CD14-positive monocyte (primary cell): ENCODE results near the gene PNN. TPM values are rescaled to one million over a fixed set of nuclear protein-coding genes. Genes with fewer than 3 reads are reported as not detected.

Source experiments
- DNase-seq, 3 donors: peaks; one replicate each; pipeline ENCODE4 v3.0.0-alpha.2; 2011 to 2022
- H2AFZ ChIP-seq: 2 replicates; pipeline ENCODE4 v1.6.0; 2012; ENCODE audit warnings: mild to moderate bottlenecking, low read depth, low read length, inconsistent platforms; ENCODE audit not compliant: insufficient read depth, poor library complexity, severe bottlenecking
- H3K27ac ChIP-seq, 2 donors: 1 replicate in 1 of 2; 2 replicates in 1 of 2; pipeline ENCODE4 v1.5.1; 2012 to 2013; ENCODE audit warnings: low read length in 2 of 2, control low read depth in 1 of 2, inconsistent platforms in 1 of 2, low read depth in 1 of 2, mild to moderate bottlenecking in 1 of 2
- H3K27me3 ChIP-seq, 2 donors: one replicate each; pipeline versions ENCODE4 v1.6.0 to v1.6.1; 2011 to 2013; ENCODE audit warnings: low read length in 2 of 2; ENCODE audit not compliant: control insufficient read depth in 2 of 2, insufficient read depth in 2 of 2
- H3K36me3 ChIP-seq, 2 donors: replicated peaks in 1 of 2; 1 replicate in 1 of 2; 2 replicates in 1 of 2; pipeline versions ENCODE4 v1.5.1 to v1.6.1; 2012 to 2013; ENCODE audit warnings: low read length in 2 of 2, control low read depth in 1 of 2, inconsistent platforms in 1 of 2, mild to moderate bottlenecking in 1 of 2; ENCODE audit not compliant: insufficient read depth in 2 of 2, control insufficient read depth in 1 of 2
- H3K4me1 ChIP-seq, 2 donors: 1 replicate in 1 of 2; 2 replicates in 1 of 2; pipeline versions ENCODE4 v1.5.1 to v1.6.1; 2012 to 2013; ENCODE audit warnings: low read length in 2 of 2, control low read depth in 1 of 2, inconsistent platforms in 1 of 2, mild to moderate bottlenecking in 1 of 2, moderate library complexity in 1 of 2; ENCODE audit not compliant: insufficient read depth in 2 of 2, control insufficient read depth in 1 of 2
- H3K4me2 ChIP-seq: replicated peaks from 2 replicates; pipeline ENCODE3; 2012; ENCODE audit warnings: low read length, moderate library complexity, mild to moderate bottlenecking; ENCODE audit not compliant: poor library complexity, severe bottlenecking; ENCODE audit errors: extremely low read depth
- H3K4me3 ChIP-seq, 3 experiments: fragments of 200-600 bp in 1 of 3; sonication (generic) in 1 of 3; replicated peaks in 1 of 3; 1 replicate in 2 of 3; 2 replicates in 1 of 3; pipeline ENCODE4 v1.5.1; 2011 to 2013; ENCODE audit warnings: low read length in 3 of 3, mild to moderate bottlenecking in 3 of 3, control low read depth in 2 of 3, low read depth in 2 of 3, inconsistent platforms in 1 of 3, moderate library complexity in 1 of 3
- H3K79me2 ChIP-seq: 2 replicates; pipeline ENCODE4 v1.6.0; 2012; ENCODE audit warnings: mild to moderate bottlenecking, control low read depth, inconsistent platforms, low read length, moderate library complexity; ENCODE audit not compliant: insufficient read depth
- H3K9ac ChIP-seq: 2 replicates; pipeline ENCODE4 v1.6.0; 2017; ENCODE audit warnings: low read length, mild to moderate bottlenecking; ENCODE audit not compliant: insufficient read depth, poor library complexity, severe bottlenecking
- H3K9me3 ChIP-seq, 2 donors: replicated peaks in 1 of 2; 1 replicate in 1 of 2; 2 replicates in 1 of 2; pipeline versions ENCODE4 v1.5.1 to v1.6.1; 2012 to 2013; ENCODE audit warnings: low read length in 2 of 2, control low read depth in 1 of 2; ENCODE audit not compliant: control insufficient read depth in 1 of 2, insufficient read depth in 1 of 2
- H4K20me1 ChIP-seq: 2 replicates; pipeline ENCODE4 v1.6.0; 2012; ENCODE audit warnings: mild to moderate bottlenecking, low read length, control low read depth, moderate library complexity; ENCODE audit not compliant: insufficient read depth
- H3K27ac Mint-ChIP-seq, 7 donors: one replicate each; pipeline ENCODE4 v1.8.0; 2020; ENCODE audit warnings: mild to moderate bottlenecking in 7 of 7, mixed read lengths in 7 of 7, moderate library complexity in 6 of 7, inconsistent platforms in 2 of 7
- H3K27me3 Mint-ChIP-seq, 3 donors: one replicate each; pipeline ENCODE4 v1.8.0; 2021 to 2022; ENCODE audit warnings: low read depth in 3 of 3, mild to moderate bottlenecking in 3 of 3, mixed read lengths in 3 of 3, moderate library complexity in 3 of 3, inconsistent platforms in 1 of 3
- H3K36me3 Mint-ChIP-seq, 2 donors: one replicate each; pipeline ENCODE4 v1.8.0; 2020; ENCODE audit warnings: mixed read lengths in 2 of 2, inconsistent platforms in 1 of 2, mild to moderate bottlenecking in 1 of 2
- H3K4me1 Mint-ChIP-seq: one replicate; pipeline ENCODE4 v1.8.0; 2020; ENCODE audit warnings: mild to moderate bottlenecking, mixed read lengths
- H3K4me3 Mint-ChIP-seq, 2 donors: one replicate each; pipeline ENCODE4 v1.8.0; 2020; ENCODE audit warnings: mild to moderate bottlenecking in 2 of 2, mixed read lengths in 2 of 2, moderate library complexity in 1 of 2
- H3K9me3 Mint-ChIP-seq, 7 donors: one replicate each; pipeline ENCODE4 v1.8.0; 2020 to 2022; ENCODE audit warnings: mixed read lengths in 7 of 7, mild to moderate bottlenecking in 6 of 7, moderate library complexity in 6 of 7, inconsistent platforms in 2 of 7
- whole genome bisulfite sequencing: methylation state at CpG from one replicate; pipeline ENCODE4 v1.1.5; 2013; ENCODE audit warnings: missing lambda C conversion rate; ENCODE audit not compliant: insufficient coverage; 5-methylcytosine and 5-hydroxymethylcytosine counted together
- intact Hi-C, 2 donors: fragments of 100-400 bp; cut with micrococcal nuclease; formaldehyde crosslinking; loops; one replicate each; pipeline versions ENCODE4 v1.15.0 to v1.15.1; 2023
- polyA plus RNA-seq, 3 donors: library from polyadenylated mRNA; depleted of rRNA in 1 of 3; unstranded in 2 of 3; stranded (reverse) in 1 of 3; fragments of 300-500 nt in 2 of 3; fragments of >200 nt in 1 of 3; fragmentation: Illumina TruSeq in 2 of 3; gene quantifications; 1 replicate in 2 of 3; 2 replicates in 1 of 3; pipeline ENCODE4 v1.2.3, GENCODE V29; 2012 to 2021
- TF ChIP-seq, protein P1 (sequence below): fragments of 200-600 bp; IDR thresholded peaks from one replicate; pipeline ENCODE4 v1.8.0; 2022; ENCODE audit warnings: antibody characterized with exemption, mild to moderate bottlenecking

Gene PNN
- polyA plus RNA-seq, 3 donors: 4.7 to 34.9 (median 9.0) TPM

DNA sequence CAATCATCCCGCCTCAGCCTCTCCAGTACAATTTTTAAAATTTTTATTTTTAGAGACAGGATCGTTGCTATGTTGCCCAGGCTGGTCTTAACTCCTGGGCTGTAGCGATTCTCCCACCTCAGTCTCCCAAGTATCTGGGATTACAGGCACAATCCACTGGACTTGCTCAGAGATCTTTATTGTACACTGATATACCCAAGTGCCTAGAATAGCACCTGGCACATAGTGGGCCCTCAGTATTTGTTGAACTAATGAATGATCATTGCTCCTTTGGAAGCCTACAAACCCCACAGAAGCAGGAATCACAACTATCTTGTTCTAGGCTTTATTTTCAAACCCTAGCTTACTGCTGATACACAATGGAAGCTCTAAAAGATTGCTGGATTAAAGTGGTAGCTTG, 1.9 kb upstream of the PNN start:
- H3K27ac Mint-ChIP-seq: no peak overlapping the region
- H3K9me3 ChIP-seq: no peaks in the 10 kb centered on the region
- no peaks in the 10 kb centered on the region for H3K27me3 Mint-ChIP-seq
- H3K4me2 ChIP-seq: no peak overlapping the region
- H3K9me3 Mint-ChIP-seq: no peaks in the 10 kb centered on the region
- peaks cover 31% of the 10 kb centered on the region for H3K4me1 Mint-ChIP-seq
- no peak for DNase-seq
- no peak overlapping the region for H3K9ac ChIP-seq
- H2AFZ ChIP-seq: no peak overlapping the region
- peaks cover 19 to 21% of the 10 kb centered on the region in 2 donors for H3K36me3 ChIP-seq
- H3K79me2 ChIP-seq: peaks cover 48% of the 10 kb centered on the region
- no peak overlapping the region for H3K4me3 Mint-ChIP-seq
- peaks cover 30 to 42% of the 10 kb centered on the region in 2 donors for H3K4me1 ChIP-seq
- TF ChIP-seq, protein P1, sequence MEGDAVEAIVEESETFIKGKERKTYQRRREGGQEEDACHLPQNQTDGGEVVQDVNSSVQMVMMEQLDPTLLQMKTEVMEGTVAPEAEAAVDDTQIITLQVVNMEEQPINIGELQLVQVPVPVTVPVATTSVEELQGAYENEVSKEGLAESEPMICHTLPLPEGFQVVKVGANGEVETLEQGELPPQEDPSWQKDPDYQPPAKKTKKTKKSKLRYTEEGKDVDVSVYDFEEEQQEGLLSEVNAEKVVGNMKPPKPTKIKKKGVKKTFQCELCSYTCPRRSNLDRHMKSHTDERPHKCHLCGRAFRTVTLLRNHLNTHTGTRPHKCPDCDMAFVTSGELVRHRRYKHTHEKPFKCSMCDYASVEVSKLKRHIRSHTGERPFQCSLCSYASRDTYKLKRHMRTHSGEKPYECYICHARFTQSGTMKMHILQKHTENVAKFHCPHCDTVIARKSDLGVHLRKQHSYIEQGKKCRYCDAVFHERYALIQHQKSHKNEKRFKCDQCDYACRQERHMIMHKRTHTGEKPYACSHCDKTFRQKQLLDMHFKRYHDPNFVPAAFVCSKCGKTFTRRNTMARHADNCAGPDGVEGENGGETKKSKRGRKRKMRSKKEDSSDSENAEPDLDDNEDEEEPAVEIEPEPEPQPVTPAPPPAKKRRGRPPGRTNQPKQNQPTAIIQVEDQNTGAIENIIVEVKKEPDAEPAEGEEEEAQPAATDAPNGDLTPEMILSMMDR: no peak
- peaks cover 18% of the 10 kb centered on the region for H4K20me1 ChIP-seq
- intact Hi-C loops: loop anchor here in 1 of 2 donors (5.0 kb wide), 2 partner anchors 71 to 259 kb away; partner anchors contain the start of genes FBXO33 and SEC23A
- no peaks in the 10 kb centered on the region for H3K27me3 ChIP-seq
- H3K36me3 Mint-ChIP-seq: peaks cover under 1 to 19% of the 10 kb centered on the region in 2 donors
- H3K27ac ChIP-seq: no peak overlapping the region
- no peak overlapping the region for H3K4me3 ChIP-seq
- 100% methylated on average over 1 of the region's 3 CpGs for WGBS

DNA sequence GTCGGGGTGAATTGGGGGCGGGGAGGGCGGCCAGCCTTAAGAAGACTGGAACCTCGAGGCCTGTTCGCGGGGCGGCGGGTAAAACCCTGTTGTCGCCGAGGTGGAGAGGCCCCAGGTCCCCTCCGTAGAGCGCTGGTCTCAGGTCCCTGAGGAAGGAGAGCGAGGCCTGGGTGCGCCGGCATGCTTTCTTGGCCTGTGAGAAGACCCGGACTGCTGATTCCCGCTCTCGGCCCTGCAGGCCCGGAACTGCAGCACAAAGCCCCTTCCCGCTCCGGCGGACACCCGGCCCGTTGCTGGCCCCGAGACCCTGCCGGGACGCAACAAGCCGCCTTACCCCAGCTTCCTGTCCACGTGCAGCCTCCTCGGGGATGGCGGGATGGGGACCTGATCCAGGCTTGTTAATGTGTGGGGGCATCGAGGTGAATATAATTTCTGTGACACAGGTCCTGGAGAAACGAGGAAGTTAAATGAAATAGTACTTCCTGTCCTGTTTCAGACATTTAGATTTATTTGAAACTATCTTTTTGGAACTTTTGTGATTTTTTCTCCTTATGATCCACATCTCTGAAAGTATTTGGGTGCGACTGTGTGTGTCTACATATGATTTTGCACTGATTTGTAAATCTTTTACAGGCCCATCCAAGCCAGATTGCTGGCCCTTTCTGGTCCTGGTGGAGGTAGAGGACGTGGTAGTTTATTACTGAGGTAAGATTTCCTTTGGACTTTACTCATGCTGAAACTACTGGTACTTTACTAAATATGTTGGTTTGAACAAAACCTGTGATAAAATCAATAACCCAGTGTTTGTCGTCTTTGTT, 600 bp downstream of the PNN start:
- Mint-ChIP-seq H3K27me3 (no peaks in the 10 kb centered on the region), H3K27ac (peak overlapping the region; percentile 96 to 100 (median 99)), H3K36me3 (peaks cover 0 to 27% of the 10 kb centered on the region in 2 donors), H3K4me1 (peaks cover 17% of the 10 kb centered on the region), H3K4me3 (peak overlapping the region; percentile 99 to 100), H3K9me3 (no peaks in the 10 kb centered on the region)
- Histone ChIP-seq H2AFZ (peak overlapping the region; percentile 74), H4K20me1 (peaks cover 23% of the 10 kb centered on the region), H3K9me3 (no peaks in the 10 kb centered on the region), H3K27me3 (no peaks in the 10 kb centered on the region), H3K4me3 (peak overlapping the region; percentile 72 to 99 (median 94)), H3K9ac (peak overlapping the region; percentile 96), H3K27ac (peak overlapping the region; percentile 93 to 98), H3K4me1 (peaks cover 18 to 26% of the 10 kb centered on the region in 2 donors), H3K79me2 (peaks cover 43% of the 10 kb centered on the region), H3K4me2 (peak overlapping the region; percentile 93), H3K36me3 (peaks cover 43 to 45% of the 10 kb centered on the region in 2 donors)
- under 1% methylated on average over 25 of the region's 36 CpGs for WGBS
- intact Hi-C loops: loop anchor here (2.0 to 5.0 kb wide), 4 partner anchors 73 to 257 kb away; partner anchors contain the start of genes FBXO33 (in 1 of the 2) and SEC23A (in 1 of the 2)
- peak in 2 of 3 donors; percentile 11 to 32 for DNase-seq
- TF ChIP-seq, protein P1: no peak
